ENCODE results near the gene PSMG1. TPM values are rescaled to one million over a fixed set of nuclear protein-coding genes. Genes with fewer than 3 reads are reported as not detected.

Gene PSMG1
- total RNA-seq, 6 experiments from 2014 or later: 17.1 to 32.4 (median 26.0) TPM

DNA sequence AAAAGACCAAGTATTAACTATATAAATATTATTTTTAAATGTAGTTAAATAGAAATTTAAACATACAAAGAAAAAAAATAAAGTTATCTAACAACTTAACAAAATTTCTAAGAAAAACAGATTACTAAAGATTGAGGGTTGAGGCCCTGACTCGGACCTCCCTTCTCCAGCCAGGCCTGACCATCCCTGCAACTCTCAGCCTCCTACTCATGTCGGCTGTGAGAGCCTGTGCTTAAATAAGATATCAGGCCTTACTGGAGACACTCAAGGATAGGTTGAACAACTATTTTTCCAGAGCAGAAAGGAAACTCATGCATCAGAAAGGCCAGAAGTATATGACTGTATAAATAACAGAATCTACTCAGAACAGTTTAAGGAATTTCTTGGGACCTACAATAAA is 33.0 kb upstream of the PSMG1 start:
- no peaks in the 10 kb centered on the region for H3K9me3 ChIP-seq
- H3K27me3 ChIP-seq: no peaks in the 10 kb centered on the region
- peaks cover 0 to 12% (median 0%) of the 10 kb centered on the region in 4 donors for H3K4me1 ChIP-seq
- peaks cover 0 to 44% (median 3%) of the 10 kb centered on the region in 4 donors for H3K36me3 ChIP-seq
- TF ChIP-seq, protein P1, sequence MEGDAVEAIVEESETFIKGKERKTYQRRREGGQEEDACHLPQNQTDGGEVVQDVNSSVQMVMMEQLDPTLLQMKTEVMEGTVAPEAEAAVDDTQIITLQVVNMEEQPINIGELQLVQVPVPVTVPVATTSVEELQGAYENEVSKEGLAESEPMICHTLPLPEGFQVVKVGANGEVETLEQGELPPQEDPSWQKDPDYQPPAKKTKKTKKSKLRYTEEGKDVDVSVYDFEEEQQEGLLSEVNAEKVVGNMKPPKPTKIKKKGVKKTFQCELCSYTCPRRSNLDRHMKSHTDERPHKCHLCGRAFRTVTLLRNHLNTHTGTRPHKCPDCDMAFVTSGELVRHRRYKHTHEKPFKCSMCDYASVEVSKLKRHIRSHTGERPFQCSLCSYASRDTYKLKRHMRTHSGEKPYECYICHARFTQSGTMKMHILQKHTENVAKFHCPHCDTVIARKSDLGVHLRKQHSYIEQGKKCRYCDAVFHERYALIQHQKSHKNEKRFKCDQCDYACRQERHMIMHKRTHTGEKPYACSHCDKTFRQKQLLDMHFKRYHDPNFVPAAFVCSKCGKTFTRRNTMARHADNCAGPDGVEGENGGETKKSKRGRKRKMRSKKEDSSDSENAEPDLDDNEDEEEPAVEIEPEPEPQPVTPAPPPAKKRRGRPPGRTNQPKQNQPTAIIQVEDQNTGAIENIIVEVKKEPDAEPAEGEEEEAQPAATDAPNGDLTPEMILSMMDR (IDR thresholded peaks at IDR 0.05): no peak
- no peak for TF ChIP-seq POLR2A (IDR thresholded peaks at IDR 0.05)
- DNase-seq (no peak), ATAC-seq (no peak)
- intact Hi-C loops (cut with DNase I): no loop called here
- no peak overlapping the region for H3K4me3 ChIP-seq
- no peak overlapping the region for H3K27ac ChIP-seq
- 100% methylated on average over 2 of the region's 2 CpGs for WGBS (ENCODE audit: insufficient coverage, low coverage, low lambda C conversion rate, missing lambda C conversion rate)

DNA sequence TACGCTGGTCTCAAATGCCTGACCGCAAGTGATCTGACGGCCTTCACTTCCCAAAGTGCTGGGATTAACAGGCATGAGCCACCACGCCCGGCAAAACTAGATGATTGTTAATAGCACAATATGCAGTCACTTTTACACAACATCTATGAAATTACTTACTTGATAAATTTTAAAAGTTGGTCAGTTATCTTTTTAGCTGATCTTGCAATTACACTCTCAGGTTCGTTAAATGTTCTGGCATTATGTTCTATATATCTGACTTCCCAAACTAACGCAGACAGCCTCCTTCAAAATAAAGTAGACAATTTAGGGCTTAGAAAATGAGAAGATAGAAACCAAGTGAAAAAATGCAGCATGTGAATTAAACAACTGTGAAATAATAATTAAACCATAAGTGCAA is 31.8 kb upstream of the PSMG1 start:
- no peak overlapping the region for H3K27ac ChIP-seq
- TF ChIP-seq, protein P1 (IDR thresholded peaks at IDR 0.05): no peak
- no peak for TF ChIP-seq POLR2A (IDR thresholded peaks at IDR 0.05)
- DNase-seq: no peak
- no peak overlapping the region for H3K4me3 ChIP-seq
- intact Hi-C loops (cut with DNase I): no loop called here
- ATAC-seq: no peak
- H3K27me3 ChIP-seq: no peaks in the 10 kb centered on the region
- H3K36me3 ChIP-seq: peaks cover 0 to 51% (median 2%) of the 10 kb centered on the region in 4 donors
- 94% methylated on average over 7 of the region's 7 CpGs for WGBS (ENCODE audit: insufficient coverage, low coverage, low lambda C conversion rate, missing lambda C conversion rate)
- H3K4me1 ChIP-seq: peaks cover 0 to 12% (median 0%) of the 10 kb centered on the region in 4 donors
- no peaks in the 10 kb centered on the region for H3K9me3 ChIP-seq

DNA sequence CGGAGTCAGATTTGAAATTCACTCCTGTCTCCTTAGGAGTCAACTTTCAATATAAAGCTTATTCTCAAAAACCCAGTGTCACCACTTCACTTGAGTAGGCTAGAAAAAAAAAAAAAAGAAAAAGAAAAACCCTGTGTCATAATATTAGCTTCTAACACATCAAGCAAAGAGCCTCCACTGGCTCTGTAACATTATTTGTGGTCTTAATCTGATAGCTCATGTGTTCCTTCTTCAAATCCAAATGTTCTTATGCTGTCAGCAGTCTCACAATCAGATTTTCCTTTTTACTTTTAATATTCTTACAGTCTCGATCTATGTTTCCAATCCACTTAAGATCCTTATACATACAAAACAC is 26.1 kb upstream of the PSMG1 start:
- Histone ChIP-seq H3K27me3 (no peaks in the 10 kb centered on the region), H3K4me1 (no peaks in the 10 kb centered on the region), H3K36me3 (peaks cover 0 to 68% (median 20%) of the 10 kb centered on the region in 4 donors), H3K9me3 (no peaks in the 10 kb centered on the region), H3K27ac (no peak overlapping the region), H3K4me3 (no peak overlapping the region)
- intact Hi-C loops (cut with DNase I): no loop called here
- DNase-seq (no peak), ATAC-seq (no peak)
- TF ChIP-seq, protein P1 (IDR thresholded peaks at IDR 0.05): no peak
- TF ChIP-seq POLR2A (IDR thresholded peaks at IDR 0.05): no peak
- 92% methylated on average over 2 of the region's 2 CpGs for WGBS (ENCODE audit: insufficient coverage, low coverage, low lambda C conversion rate, missing lambda C conversion rate)

DNA sequence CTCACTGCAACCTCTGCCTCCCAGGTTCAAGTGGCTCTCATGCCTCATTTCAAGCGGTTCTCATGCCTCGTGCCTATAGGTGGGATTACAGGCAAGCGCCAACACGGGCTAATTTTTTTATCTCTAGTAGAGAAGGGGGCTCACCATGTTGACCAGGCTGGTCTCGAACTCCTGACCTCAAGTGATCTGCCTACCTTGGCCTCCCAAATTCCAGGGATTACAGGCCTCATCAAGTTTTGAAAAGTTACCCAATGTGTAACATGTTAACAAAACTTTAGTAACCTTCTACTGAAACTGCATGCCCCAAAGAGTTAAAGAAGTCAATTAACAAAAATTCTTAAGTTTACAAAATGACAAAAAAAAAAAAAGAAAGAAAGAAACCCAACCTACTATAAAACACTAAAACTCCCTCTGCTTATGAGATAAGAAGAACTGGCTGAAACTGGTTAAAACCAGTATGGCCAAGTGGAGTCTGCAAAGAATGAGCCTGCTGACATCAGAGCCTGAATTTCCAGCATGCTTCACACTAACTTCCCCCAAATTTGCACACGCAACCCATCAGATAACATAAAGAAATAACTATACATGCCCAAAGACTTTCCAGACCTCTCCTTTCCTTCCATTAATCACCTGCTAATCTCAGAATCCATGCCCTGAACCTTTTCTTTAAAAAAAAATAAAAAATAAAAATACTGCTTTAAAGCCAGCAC is 25.5 kb upstream of the PSMG1 start:
- 88% methylated on average over 6 of the region's 6 CpGs for WGBS (ENCODE audit: insufficient coverage, low coverage, low lambda C conversion rate, missing lambda C conversion rate)
- peaks cover 0 to 65% (median 21%) of the 10 kb centered on the region in 4 donors for H3K36me3 ChIP-seq
- no peak for DNase-seq

More for the DNA sequence above, 25.5 kb upstream of the PSMG1 start:
- intact Hi-C loops (cut with DNase I): no loop called here
- Histone ChIP-seq H3K4me3 (no peak overlapping the region), H3K4me1 (no peaks in the 10 kb centered on the region), H3K27me3 (no peaks in the 10 kb centered on the region), H3K9me3 (no peaks in the 10 kb centered on the region), H3K27ac (no peak overlapping the region)
- TF ChIP-seq, protein P1 (IDR thresholded peaks at IDR 0.05): no peak
- TF ChIP-seq POLR2A (IDR thresholded peaks at IDR 0.05): no peak
- no peak for ATAC-seq
